ENCODE data around the gene RIMS1.

RIMS1 gene

GRCh38 chr6:72367439-72367838 lies 481.1 kb downstream of the RIMS1 start:
- Histone ChIP-seq H3K9me2 (replicated peaks; ENCODE audit: insufficient read depth, low read length) (no peaks in the 10 kb centered on the region), H3F3A (ENCODE audit: insufficient read depth, low read length) (no peaks in the 10 kb centered on the region), H4K20me1 (ENCODE audit: insufficient read depth, low read length) (no peaks in the 10 kb centered on the region), H3K4me1 (ENCODE audit: low read length) (no peaks in the 10 kb centered on the region), H3K27ac (ENCODE audit: low read length) (no peak overlapping the region), H3K36me3 (replicated peaks; ENCODE audit: insufficient read depth, low read length) (no peaks in the 10 kb centered on the region), H3K9ac (ENCODE audit: low read length) (no peak overlapping the region), H3K9me3 (replicated peaks; ENCODE audit: insufficient read depth, low read length) (no peaks in the 10 kb centered on the region), H3K4me3 (ENCODE audit: low read length) (no peak overlapping the region), H3K4me2 (ENCODE audit: low read depth, low read length) (no peak overlapping the region), H3K79me2 (ENCODE audit: low read length) (no peaks in the 10 kb centered on the region), H2AFZ (ENCODE audit: low read length) (no peak overlapping the region), H3K27me3 (replicated peaks; ENCODE audit: insufficient read depth, low read length) (no peaks in the 10 kb centered on the region)
- no peak for DNase-seq
- no peak for TF ChIP-seq EZH2phosphoT487 (IDR thresholded peaks at IDR 0.05; ENCODE audit: low read length)
- TF ChIP-seq, protein P1, sequence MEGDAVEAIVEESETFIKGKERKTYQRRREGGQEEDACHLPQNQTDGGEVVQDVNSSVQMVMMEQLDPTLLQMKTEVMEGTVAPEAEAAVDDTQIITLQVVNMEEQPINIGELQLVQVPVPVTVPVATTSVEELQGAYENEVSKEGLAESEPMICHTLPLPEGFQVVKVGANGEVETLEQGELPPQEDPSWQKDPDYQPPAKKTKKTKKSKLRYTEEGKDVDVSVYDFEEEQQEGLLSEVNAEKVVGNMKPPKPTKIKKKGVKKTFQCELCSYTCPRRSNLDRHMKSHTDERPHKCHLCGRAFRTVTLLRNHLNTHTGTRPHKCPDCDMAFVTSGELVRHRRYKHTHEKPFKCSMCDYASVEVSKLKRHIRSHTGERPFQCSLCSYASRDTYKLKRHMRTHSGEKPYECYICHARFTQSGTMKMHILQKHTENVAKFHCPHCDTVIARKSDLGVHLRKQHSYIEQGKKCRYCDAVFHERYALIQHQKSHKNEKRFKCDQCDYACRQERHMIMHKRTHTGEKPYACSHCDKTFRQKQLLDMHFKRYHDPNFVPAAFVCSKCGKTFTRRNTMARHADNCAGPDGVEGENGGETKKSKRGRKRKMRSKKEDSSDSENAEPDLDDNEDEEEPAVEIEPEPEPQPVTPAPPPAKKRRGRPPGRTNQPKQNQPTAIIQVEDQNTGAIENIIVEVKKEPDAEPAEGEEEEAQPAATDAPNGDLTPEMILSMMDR (IDR thresholded peaks at IDR 0.05; ENCODE audit: low read length): no peak
- TF ChIP-seq EZH2 (optimal IDR thresholded peaks at IDR 0.05; ENCODE audit: low read depth, low read length): no peak

- H3K9me2 ChIP-seq (replicated peaks; ENCODE audit: insufficient read depth, low read length): no peaks in the 10 kb centered on the region
- no peaks in the 10 kb centered on the region for H3F3A ChIP-seq (ENCODE audit: insufficient read depth, low read length)
- no peak overlapping the region for H3K4me3 ChIP-seq (ENCODE audit: low read length)
- no peaks in the 10 kb centered on the region for H3K9me3 ChIP-seq (replicated peaks; ENCODE audit: insufficient read depth, low read length)
- DNase-seq: no peak
- H3K27ac ChIP-seq (ENCODE audit: low read length): no peak overlapping the region
- H3K27me3 ChIP-seq (replicated peaks; ENCODE audit: insufficient read depth, low read length): no peaks in the 10 kb centered on the region
- no peak overlapping the region for H3K4me2 ChIP-seq (ENCODE audit: low read depth, low read length)
- H3K79me2 ChIP-seq (ENCODE audit: low read length): no peaks in the 10 kb centered on the region
- no peaks in the 10 kb centered on the region for H3K4me1 ChIP-seq (ENCODE audit: low read length)
- no peaks in the 10 kb centered on the region for H3K36me3 ChIP-seq (replicated peaks; ENCODE audit: insufficient read depth, low read length)
- TF ChIP-seq EZH2 (optimal IDR thresholded peaks at IDR 0.05; ENCODE audit: low read depth, low read length): no peak
- no peak for TF ChIP-seq EZH2phosphoT487 (IDR thresholded peaks at IDR 0.05; ENCODE audit: low read length)
- TF ChIP-seq, protein P1 (IDR thresholded peaks at IDR 0.05; ENCODE audit: low read length): no peak
- H4K20me1 ChIP-seq (ENCODE audit: insufficient read depth, low read length): no peaks in the 10 kb centered on the region
- H2AFZ ChIP-seq (ENCODE audit: low read length): no peak overlapping the region
- H3K9ac ChIP-seq (ENCODE audit: low read length): no peak overlapping the region
Measured at GRCh38 chr6:72371473-72371872, 485.1 kb downstream of the RIMS1 start.

- no peak overlapping the region for H3K4me3 ChIP-seq (ENCODE audit: low read length)
- no peaks in the 10 kb centered on the region for H3F3A ChIP-seq (ENCODE audit: insufficient read depth, low read length)
- H3K27me3 ChIP-seq (replicated peaks; ENCODE audit: insufficient read depth, low read length): no peaks in the 10 kb centered on the region
- H3K79me2 ChIP-seq (ENCODE audit: low read length): no peaks in the 10 kb centered on the region
- no peak overlapping the region for H2AFZ ChIP-seq (ENCODE audit: low read length)
- H3K27ac ChIP-seq (ENCODE audit: low read length): no peak overlapping the region
- H3K9me2 ChIP-seq (replicated peaks; ENCODE audit: insufficient read depth, low read length): no peaks in the 10 kb centered on the region
- H4K20me1 ChIP-seq (ENCODE audit: insufficient read depth, low read length): no peaks in the 10 kb centered on the region
- TF ChIP-seq EZH2 (optimal IDR thresholded peaks at IDR 0.05; ENCODE audit: low read depth, low read length) (no peak), EZH2phosphoT487 (IDR thresholded peaks at IDR 0.05; ENCODE audit: low read length) (no peak)
- TF ChIP-seq, protein P1 (IDR thresholded peaks at IDR 0.05; ENCODE audit: low read length): no peak
- no peak overlapping the region for H3K4me2 ChIP-seq (ENCODE audit: low read depth, low read length)
- no peak for DNase-seq
- H3K4me1 ChIP-seq (ENCODE audit: low read length): no peaks in the 10 kb centered on the region
- H3K9ac ChIP-seq (ENCODE audit: low read length): no peak overlapping the region
- no peaks in the 10 kb centered on the region for H3K36me3 ChIP-seq (replicated peaks; ENCODE audit: insufficient read depth, low read length)
- no peaks in the 10 kb centered on the region for H3K9me3 ChIP-seq (replicated peaks; ENCODE audit: insufficient read depth, low read length)
Measured at GRCh38 chr6:72374172-72374571, 487.8 kb downstream of the RIMS1 start.
